Cardiac muscle cell (in vitro differentiated cells and primary cell): Measurements from ENCODE around the gene PRKAR1B. TPM values are rescaled to one million over a fixed set of nuclear protein-coding genes. Genes with fewer than 3 reads are reported as not detected.

Experiments
- DNase-seq, 2 donors: peaks; one replicate each; pipeline versions ENCODE4 v3.0.0 to v3.0.0-alpha.2; 2010 to 2017; ENCODE audit warnings: low read depth in 1 of 2, low spot score in 1 of 2
- H3K27ac ChIP-seq: fragments of 200-600 bp; sonication (generic); 2 replicates; pipeline ENCODE4 v1.5.1; 2016
- H3K27me3 ChIP-seq: fragments of 200-600 bp; sonication (generic); 2 replicates; pipeline ENCODE4 v1.6.0; 2016; ENCODE audit warnings: control low read depth
- H3K36me3 ChIP-seq: fragments of 200-600 bp; sonication (generic); 2 replicates; pipeline ENCODE4 v1.5.1; 2016; ENCODE audit warnings: control low read depth
- H3K4me1 ChIP-seq: fragments of 200-600 bp; sonication (generic); 2 replicates; pipeline ENCODE4 v1.8.1; 2017; ENCODE audit warnings: low read depth, mild to moderate bottlenecking, mixed run types
- H3K4me3 ChIP-seq: fragments of 200-600 bp; sonication (generic); 2 replicates; pipeline ENCODE4 v1.5.1; 2016; ENCODE audit warnings: mild to moderate bottlenecking
- H3K9me3 ChIP-seq: fragments of 200-600 bp; sonication (generic); 2 replicates; pipeline ENCODE4 v1.5.1; 2017; ENCODE audit warnings: low read depth, mild to moderate bottlenecking, control low read depth
- CTCF ChIP-seq: IDR thresholded peaks from 2 replicates; pipeline ENCODE4 v1.5.1; 2012; ENCODE audit warnings: low read depth, mild to moderate bottlenecking, low read length
- polyA plus RNA-seq: library from polyadenylated mRNA; unstranded; fragments of >200 nt; fragmentation: Nextera tagmentation; extraction: Ambion mirVana; gene quantifications from 2 replicates; pipeline ENCODE4 v1.2.1, GENCODE V29; 2016
- total RNA-seq: library from RNA; depleted of rRNA; stranded (reverse); fragments of >200 nt; gene quantifications from 2 replicates; pipeline ENCODE4 v1.2.3, GENCODE V29; 2016

PRKAR1B gene
- total and polyA plus RNA-seq, 2 experiments from 2014 or later = 32.8 to 40.2 TPM

DNA sequence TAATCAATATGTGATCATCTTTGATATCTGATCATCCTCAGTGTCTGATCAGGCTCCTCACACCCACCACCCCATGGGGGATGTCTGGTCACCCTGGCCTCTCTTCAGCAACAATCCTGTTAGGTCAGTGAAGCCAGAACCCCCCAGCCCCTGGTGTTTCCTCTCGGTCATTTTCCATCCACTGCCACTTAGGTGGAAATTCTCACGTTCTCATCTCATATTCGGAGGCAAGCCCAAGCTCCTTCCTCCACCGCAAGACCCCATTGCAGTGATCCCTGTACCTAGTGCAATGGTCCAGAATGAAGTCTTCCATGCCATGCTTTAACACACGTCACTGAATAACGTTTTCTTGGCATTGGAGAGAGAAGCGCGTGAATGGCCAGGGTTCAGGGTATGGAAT is 103.6 kb downstream of the PRKAR1B start:
- no peaks in the 10 kb centered on the region for H3K4me1 ChIP-seq
- no peak overlapping the region for H3K27ac ChIP-seq
- no peaks in the 10 kb centered on the region for H3K9me3 ChIP-seq
- H3K36me3 ChIP-seq = no peaks in the 10 kb centered on the region
- DNase-seq = no peak
- H3K27me3 ChIP-seq = no peaks in the 10 kb centered on the region
- no peak overlapping the region for H3K4me3 ChIP-seq
- TF ChIP-seq CTCF = no peak

- Histone ChIP-seq H3K27ac (no peak overlapping the region), H3K27me3 (no peaks in the 10 kb centered on the region), H3K4me3 (no peak overlapping the region), H3K4me1 (no peaks in the 10 kb centered on the region), H3K9me3 (no peaks in the 10 kb centered on the region), H3K36me3 (no peaks in the 10 kb centered on the region)
- TF ChIP-seq CTCF = no peak
- DNase-seq = no peak
Observed at GRCh38 chr7:621572-622285, 105.4 kb downstream of the PRKAR1B start.

GRCh38 chr7:620885-621284 is 106.2 kb downstream of the PRKAR1B start:
- H3K4me1 ChIP-seq = no peaks in the 10 kb centered on the region
- no peak for TF ChIP-seq CTCF
- no peaks in the 10 kb centered on the region for H3K27me3 ChIP-seq
- H3K9me3 ChIP-seq = no peaks in the 10 kb centered on the region
- no peak overlapping the region for H3K27ac ChIP-seq
- DNase-seq = no peak
- H3K36me3 ChIP-seq = no peaks in the 10 kb centered on the region
- H3K4me3 ChIP-seq = no peak overlapping the region

- Histone ChIP-seq H3K27ac (no peak overlapping the region), H3K27me3 (no peaks in the 10 kb centered on the region), H3K9me3 (no peaks in the 10 kb centered on the region), H3K4me3 (no peak overlapping the region), H3K4me1 (no peaks in the 10 kb centered on the region), H3K36me3 (no peaks in the 10 kb centered on the region)
- TF ChIP-seq CTCF = no peak
- peak in 1 of 2 donors; percentile 85 for DNase-seq
Observed at GRCh38 chr7:620056-620455, 107.0 kb downstream of the PRKAR1B start.

DNA sequence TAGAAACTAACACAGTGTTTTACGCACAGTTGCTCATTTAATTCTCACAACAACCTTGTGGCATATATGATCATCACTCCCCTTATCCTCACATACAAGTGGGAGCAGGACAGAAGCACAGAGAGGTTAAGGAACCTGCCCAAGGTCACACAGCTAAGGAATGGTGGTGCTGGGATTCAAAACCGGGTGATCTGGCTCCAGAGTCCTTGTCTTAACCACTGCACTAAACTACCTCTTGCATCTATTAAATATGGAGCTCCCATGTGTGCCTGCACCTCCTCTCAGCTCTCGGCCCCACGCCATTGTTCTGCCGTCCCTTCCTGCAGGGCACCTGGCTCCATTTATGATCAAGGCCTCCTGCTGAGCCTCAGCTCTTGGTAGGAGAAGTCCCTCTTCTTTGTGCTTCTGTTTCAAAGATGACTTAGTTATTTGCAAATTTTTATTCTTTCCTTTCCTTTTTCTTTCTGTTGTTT is 107.7 kb downstream of the PRKAR1B start:
- H3K4me3 ChIP-seq = no peak overlapping the region
- no peaks in the 10 kb centered on the region for H3K4me1 ChIP-seq
- TF ChIP-seq CTCF = no peak
- no peak for DNase-seq
- no peaks in the 10 kb centered on the region for H3K9me3 ChIP-seq
- H3K27ac ChIP-seq = no peak overlapping the region
- H3K36me3 ChIP-seq = no peaks in the 10 kb centered on the region
- H3K27me3 ChIP-seq = no peaks in the 10 kb centered on the region
